ENCODE measurements around the gene TPBGL.

DNA sequence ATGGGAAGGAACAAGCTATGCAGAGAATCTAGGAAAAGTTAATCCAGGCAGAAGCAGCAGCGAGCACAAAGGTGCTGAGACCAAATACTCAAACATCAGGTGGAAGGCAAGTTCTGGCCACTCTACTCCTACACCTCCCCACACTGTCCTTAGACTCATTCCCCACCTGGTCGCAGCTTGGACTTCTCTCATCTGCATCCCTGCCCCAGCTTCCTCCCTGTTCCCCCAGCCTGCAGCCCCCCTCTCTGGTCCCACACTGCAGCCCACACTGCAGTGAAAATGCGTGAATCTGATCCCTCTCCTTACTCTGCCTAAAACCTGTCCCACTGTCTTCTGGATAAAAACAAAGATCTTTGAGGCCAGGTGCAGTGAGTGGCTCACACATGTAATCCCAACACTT, 9.1 kb downstream of the TPBGL start:
- TF ChIP-seq JUNB (IDR thresholded peaks at IDR 0.05; ENCODE audit: unreplicated experiment) (no peak), POLR2AphosphoS5 (IDR thresholded peaks at IDR 0.05; ENCODE audit: low read depth) (no peak), EZH2 (IDR thresholded peaks at IDR 0.05; ENCODE audit: low read depth, unreplicated experiment) (no peak), EZH2phosphoT487 (IDR thresholded peaks at IDR 0.05; ENCODE audit: unreplicated experiment) (no peak), ZNF331 (CRISPR knock-in tag; IDR thresholded peaks at IDR 0.05; ENCODE audit: low read depth) (no peak), CREB1 (CRISPR knock-in tag; IDR thresholded peaks at IDR 0.05; ENCODE audit: low read depth) (no peak), STAT1 (IDR thresholded peaks at IDR 0.05; ENCODE audit: unreplicated experiment) (no peak), NANOG (IDR thresholded peaks at IDR 0.05; ENCODE audit: borderline replicate concordance) (no peak), ZNF114 (CRISPR knock-in tag; IDR thresholded peaks at IDR 0.05) (no peak)
- TF ChIP-seq, protein P1, sequence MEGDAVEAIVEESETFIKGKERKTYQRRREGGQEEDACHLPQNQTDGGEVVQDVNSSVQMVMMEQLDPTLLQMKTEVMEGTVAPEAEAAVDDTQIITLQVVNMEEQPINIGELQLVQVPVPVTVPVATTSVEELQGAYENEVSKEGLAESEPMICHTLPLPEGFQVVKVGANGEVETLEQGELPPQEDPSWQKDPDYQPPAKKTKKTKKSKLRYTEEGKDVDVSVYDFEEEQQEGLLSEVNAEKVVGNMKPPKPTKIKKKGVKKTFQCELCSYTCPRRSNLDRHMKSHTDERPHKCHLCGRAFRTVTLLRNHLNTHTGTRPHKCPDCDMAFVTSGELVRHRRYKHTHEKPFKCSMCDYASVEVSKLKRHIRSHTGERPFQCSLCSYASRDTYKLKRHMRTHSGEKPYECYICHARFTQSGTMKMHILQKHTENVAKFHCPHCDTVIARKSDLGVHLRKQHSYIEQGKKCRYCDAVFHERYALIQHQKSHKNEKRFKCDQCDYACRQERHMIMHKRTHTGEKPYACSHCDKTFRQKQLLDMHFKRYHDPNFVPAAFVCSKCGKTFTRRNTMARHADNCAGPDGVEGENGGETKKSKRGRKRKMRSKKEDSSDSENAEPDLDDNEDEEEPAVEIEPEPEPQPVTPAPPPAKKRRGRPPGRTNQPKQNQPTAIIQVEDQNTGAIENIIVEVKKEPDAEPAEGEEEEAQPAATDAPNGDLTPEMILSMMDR (conservative IDR thresholded peaks at IDR 0.05; ENCODE audit: low read depth in 2 of 2), result no peak
- TF ChIP-seq, protein P2, sequence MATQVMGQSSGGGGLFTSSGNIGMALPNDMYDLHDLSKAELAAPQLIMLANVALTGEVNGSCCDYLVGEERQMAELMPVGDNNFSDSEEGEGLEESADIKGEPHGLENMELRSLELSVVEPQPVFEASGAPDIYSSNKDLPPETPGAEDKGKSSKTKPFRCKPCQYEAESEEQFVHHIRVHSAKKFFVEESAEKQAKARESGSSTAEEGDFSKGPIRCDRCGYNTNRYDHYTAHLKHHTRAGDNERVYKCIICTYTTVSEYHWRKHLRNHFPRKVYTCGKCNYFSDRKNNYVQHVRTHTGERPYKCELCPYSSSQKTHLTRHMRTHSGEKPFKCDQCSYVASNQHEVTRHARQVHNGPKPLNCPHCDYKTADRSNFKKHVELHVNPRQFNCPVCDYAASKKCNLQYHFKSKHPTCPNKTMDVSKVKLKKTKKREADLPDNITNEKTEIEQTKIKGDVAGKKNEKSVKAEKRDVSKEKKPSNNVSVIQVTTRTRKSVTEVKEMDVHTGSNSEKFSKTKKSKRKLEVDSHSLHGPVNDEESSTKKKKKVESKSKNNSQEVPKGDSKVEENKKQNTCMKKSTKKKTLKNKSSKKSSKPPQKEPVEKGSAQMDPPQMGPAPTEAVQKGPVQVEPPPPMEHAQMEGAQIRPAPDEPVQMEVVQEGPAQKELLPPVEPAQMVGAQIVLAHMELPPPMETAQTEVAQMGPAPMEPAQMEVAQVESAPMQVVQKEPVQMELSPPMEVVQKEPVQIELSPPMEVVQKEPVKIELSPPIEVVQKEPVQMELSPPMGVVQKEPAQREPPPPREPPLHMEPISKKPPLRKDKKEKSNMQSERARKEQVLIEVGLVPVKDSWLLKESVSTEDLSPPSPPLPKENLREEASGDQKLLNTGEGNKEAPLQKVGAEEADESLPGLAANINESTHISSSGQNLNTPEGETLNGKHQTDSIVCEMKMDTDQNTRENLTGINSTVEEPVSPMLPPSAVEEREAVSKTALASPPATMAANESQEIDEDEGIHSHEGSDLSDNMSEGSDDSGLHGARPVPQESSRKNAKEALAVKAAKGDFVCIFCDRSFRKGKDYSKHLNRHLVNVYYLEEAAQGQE (IDR thresholded peaks at IDR 0.05; ENCODE audit: unreplicated experiment), result no peak
- TF ChIP-seq, protein P3, sequence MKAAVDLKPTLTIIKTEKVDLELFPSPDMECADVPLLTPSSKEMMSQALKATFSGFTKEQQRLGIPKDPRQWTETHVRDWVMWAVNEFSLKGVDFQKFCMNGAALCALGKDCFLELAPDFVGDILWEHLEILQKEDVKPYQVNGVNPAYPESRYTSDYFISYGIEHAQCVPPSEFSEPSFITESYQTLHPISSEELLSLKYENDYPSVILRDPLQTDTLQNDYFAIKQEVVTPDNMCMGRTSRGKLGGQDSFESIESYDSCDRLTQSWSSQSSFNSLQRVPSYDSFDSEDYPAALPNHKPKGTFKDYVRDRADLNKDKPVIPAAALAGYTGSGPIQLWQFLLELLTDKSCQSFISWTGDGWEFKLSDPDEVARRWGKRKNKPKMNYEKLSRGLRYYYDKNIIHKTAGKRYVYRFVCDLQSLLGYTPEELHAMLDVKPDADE (IDR thresholded peaks at IDR 0.05), result no peak
- TF ChIP-seq, protein P4, sequence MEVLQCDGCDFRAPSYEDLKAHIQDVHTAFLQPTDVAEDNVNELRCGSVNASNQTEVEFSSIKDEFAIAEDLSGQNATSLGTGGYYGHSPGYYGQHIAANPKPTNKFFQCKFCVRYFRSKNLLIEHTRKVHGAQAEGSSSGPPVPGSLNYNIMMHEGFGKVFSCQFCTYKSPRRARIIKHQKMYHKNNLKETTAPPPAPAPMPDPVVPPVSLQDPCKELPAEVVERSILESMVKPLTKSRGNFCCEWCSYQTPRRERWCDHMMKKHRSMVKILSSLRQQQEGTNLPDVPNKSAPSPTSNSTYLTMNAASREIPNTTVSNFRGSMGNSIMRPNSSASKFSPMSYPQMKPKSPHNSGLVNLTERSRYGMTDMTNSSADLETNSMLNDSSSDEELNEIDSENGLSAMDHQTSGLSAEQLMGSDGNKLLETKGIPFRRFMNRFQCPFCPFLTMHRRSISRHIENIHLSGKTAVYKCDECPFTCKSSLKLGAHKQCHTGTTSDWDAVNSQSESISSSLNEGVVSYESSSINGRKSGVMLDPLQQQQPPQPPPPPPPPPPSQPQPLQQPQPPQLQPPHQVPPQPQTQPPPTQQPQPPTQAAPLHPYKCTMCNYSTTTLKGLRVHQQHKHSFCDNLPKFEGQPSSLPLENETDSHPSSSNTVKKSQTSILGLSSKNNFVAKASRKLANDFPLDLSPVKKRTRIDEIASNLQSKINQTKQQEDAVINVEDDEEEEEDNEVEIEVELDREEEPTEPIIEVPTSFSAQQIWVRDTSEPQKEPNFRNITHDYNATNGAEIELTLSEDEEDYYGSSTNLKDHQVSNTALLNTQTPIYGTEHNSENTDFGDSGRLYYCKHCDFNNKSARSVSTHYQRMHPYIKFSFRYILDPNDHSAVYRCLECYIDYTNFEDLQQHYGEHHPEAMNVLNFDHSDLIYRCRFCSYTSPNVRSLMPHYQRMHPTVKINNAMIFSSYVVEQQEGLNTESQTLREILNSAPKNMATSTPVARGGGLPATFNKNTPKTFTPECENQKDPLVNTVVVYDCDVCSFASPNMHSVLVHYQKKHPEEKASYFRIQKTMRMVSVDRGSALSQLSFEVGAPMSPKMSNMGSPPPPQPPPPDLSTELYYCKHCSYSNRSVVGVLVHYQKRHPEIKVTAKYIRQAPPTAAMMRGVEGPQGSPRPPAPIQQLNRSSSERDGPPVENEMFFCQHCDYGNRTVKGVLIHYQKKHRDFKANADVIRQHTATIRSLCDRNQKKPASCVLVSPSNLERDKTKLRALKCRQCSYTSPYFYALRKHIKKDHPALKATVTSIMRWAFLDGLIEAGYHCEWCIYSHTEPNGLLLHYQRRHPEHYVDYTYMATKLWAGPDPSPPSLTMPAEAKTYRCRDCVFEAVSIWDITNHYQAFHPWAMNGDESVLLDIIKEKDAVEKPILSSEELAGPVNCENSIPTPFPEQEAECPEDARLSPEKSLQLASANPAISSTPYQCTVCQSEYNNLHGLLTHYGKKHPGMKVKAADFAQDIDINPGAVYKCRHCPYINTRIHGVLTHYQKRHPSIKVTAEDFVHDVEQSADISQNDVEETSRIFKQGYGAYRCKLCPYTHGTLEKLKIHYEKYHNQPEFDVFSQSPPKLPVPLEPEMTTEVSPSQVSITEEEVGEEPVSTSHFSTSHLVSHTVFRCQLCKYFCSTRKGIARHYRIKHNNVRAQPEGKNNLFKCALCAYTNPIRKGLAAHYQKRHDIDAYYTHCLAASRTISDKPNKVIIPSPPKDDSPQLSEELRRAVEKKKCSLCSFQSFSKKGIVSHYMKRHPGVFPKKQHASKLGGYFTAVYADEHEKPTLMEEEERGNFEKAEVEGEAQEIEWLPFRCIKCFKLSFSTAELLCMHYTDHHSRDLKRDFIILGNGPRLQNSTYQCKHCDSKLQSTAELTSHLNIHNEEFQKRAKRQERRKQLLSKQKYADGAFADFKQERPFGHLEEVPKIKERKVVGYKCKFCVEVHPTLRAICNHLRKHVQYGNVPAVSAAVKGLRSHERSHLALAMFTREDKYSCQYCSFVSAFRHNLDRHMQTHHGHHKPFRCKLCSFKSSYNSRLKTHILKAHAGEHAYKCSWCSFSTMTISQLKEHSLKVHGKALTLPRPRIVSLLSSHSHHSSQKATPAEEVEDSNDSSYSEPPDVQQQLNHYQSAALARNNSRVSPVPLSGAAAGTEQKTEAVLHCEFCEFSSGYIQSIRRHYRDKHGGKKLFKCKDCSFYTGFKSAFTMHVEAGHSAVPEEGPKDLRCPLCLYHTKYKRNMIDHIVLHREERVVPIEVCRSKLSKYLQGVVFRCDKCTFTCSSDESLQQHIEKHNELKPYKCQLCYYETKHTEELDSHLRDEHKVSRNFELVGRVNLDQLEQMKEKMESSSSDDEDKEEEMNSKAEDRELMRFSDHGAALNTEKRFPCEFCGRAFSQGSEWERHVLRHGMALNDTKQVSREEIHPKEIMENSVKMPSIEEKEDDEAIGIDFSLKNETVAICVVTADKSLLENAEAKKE (CRISPR knock-in tag; IDR thresholded peaks at IDR 0.05), result no peak
